GM21717 (cell line): Measurements from ENCODE around the gene GLG1.
"Not testable (repeated sequence)": the region's sequence is repeated elsewhere in the genome, so short reads cannot be mapped to it uniquely, and the experiment has no call there.

Source experiments
- ATAC-seq: cut with Tn5 transposase; IDR thresholded peaks from one replicate; pipeline ENCODE4 v1.9.1; 2021; ENCODE audit warnings: mild to moderate bottlenecking, moderate library complexity; ENCODE audit not compliant: unreplicated experiment

Gene GLG1

GRCh38 chr16:74412775-74413390 is 194.0 kb downstream of the GLG1 start:
- not testable (repeated sequence) for ATAC-seq

- ATAC-seq: not testable (repeated sequence)
Measured at GRCh38 chr16:74412138-74412774, 194.7 kb downstream of the GLG1 start.

- ATAC-seq: not testable (repeated sequence)
Measured at GRCh38 chr16:74410981-74411380, 195.9 kb downstream of the GLG1 start.

- not testable (repeated sequence) for ATAC-seq
Measured at GRCh38 chr16:74410057-74410957, 196.6 kb downstream of the GLG1 start.

- not testable (repeated sequence) for ATAC-seq
Measured at GRCh38 chr16:74409185-74409981, 197.5 kb downstream of the GLG1 start.

GRCh38 chr16:74407362-74407705 is 199.6 kb downstream of the GLG1 start:
- ATAC-seq: not testable (repeated sequence)

GRCh38 chr16:74406600-74407361 is 200.1 kb downstream of the GLG1 start:
- not testable (repeated sequence) for ATAC-seq

GRCh38 chr16:74404148-74404933 is 202.6 kb downstream of the GLG1 start:
- not testable (repeated sequence) for ATAC-seq

GRCh38 chr16:74400238-74400637 is 206.7 kb downstream of the GLG1 start:
- ATAC-seq: not testable (repeated sequence)

- not testable (repeated sequence) for ATAC-seq
Measured at GRCh38 chr16:74398212-74398895, 208.6 kb downstream of the GLG1 start.
